HepG2 (cell line): ENCODE measurements around the gene TP53I3. TPM values are rescaled to one million over a fixed set of nuclear protein-coding genes. Genes with fewer than 3 reads are reported as not detected.

Source experiments
- BCL3 ChIP-seq: sonication (generic); formaldehyde crosslinking; IDR thresholded peaks from 2 replicates; pipeline ENCODE4 v1.5.1; 2020; ENCODE audit warnings: mild to moderate bottlenecking, missing genetic modification reagents, moderate library complexity
- BORCS8-MEF2B ChIP-seq: sonication (generic); formaldehyde crosslinking; IDR thresholded peaks from 2 replicates; pipeline ENCODE4 v1.8.0; 2022; ENCODE audit warnings: mild to moderate bottlenecking, missing genetic modification reagents
- CEBPB ChIP-seq: IDR thresholded peaks from 2 replicates; pipeline ENCODE4 v1.6.1; 2011; ENCODE audit warnings: low read depth, low read length, improper control_type of control experiment, borderline replicate concordance
- ETV5 ChIP-seq: IDR thresholded peaks from 2 replicates; pipeline ENCODE4 v1.6.1; 2018; ENCODE audit warnings: missing biosample characterization, missing genetic modification reagents, inconsistent platforms, borderline replicate concordance
- HNRNPK ChIP-seq: fragments of 200-400 bp; formaldehyde crosslinking; IDR thresholded peaks from 2 replicates; pipeline ENCODE4 v1.6.1; 2018; ENCODE audit warnings: low read length, low read depth, moderate library complexity, mild to moderate bottlenecking; ENCODE audit not compliant: poor library complexity, severe bottlenecking
- HOXA3 ChIP-seq: sonication (generic); formaldehyde crosslinking; IDR thresholded peaks from 2 replicates; pipeline ENCODE4 v1.5.0; 2020; ENCODE audit warnings: missing genetic modification reagents
- POLR2A ChIP-seq, 2 experiments: IDR thresholded peaks; 2 replicates each; pipeline ENCODE4 v1.6.1; 2011; ENCODE audit warnings: low read depth in 2 of 2, low read length in 2 of 2, mild to moderate bottlenecking in 1 of 2, moderate library complexity in 1 of 2; ENCODE audit not compliant: insufficient read depth in 1 of 2
- SCMH1 ChIP-seq: sonication (generic); formaldehyde crosslinking; IDR thresholded peaks from 2 replicates; pipeline ENCODE4 v1.9.0; 2021; ENCODE audit warnings: missing genetic modification reagents, mild to moderate bottlenecking, borderline replicate concordance
- SIN3A ChIP-seq: IDR thresholded peaks from 2 replicates; pipeline ENCODE4 v1.6.1; 2011; ENCODE audit warnings: low read depth, mild to moderate bottlenecking, control low read depth, low read length, borderline replicate concordance
- XRCC5 ChIP-seq: fragments of 200-400 bp; formaldehyde crosslinking; optimal IDR thresholded peaks from 2 replicates; pipeline ENCODE3; 2017; ENCODE audit warnings: mild to moderate bottlenecking, low read length
- ZBTB8A ChIP-seq: sonication (generic); formaldehyde crosslinking; IDR thresholded peaks from 2 replicates; pipeline ENCODE4 v1.4.0; 2020; ENCODE audit warnings: mild to moderate bottlenecking, low read depth, missing genetic modification reagents, borderline replicate concordance
- ZC3H13 ChIP-seq: sonication (generic); formaldehyde crosslinking; IDR thresholded peaks from 2 replicates; pipeline ENCODE4 v1.8.1; 2023; ENCODE audit warnings: mild to moderate bottlenecking, missing genetic modification reagents, moderate library complexity
- ZFP82 ChIP-seq: sonication (generic); formaldehyde crosslinking; IDR thresholded peaks from 2 replicates; pipeline ENCODE4 v1.5.1; 2020; ENCODE audit warnings: mild to moderate bottlenecking, missing genetic modification reagents, borderline replicate concordance
- ZKSCAN1 ChIP-seq: fragments of 150-350 bp; IDR thresholded peaks from 2 replicates; pipeline ENCODE4 v1.6.1; 2014; ENCODE audit warnings: low read length
- ZMAT3 ChIP-seq: sonication (generic); formaldehyde crosslinking; conservative IDR thresholded peaks from 2 replicates; pipeline ENCODE4 v1.7.0; 2021; ENCODE audit warnings: missing genetic modification reagents
- ZNF326 ChIP-seq: sonication (generic); formaldehyde crosslinking; IDR thresholded peaks from 2 replicates; pipeline ENCODE4 v1.4.0; 2020; ENCODE audit warnings: missing genetic modification reagents, borderline replicate concordance
- ZNF776 ChIP-seq: sonication (generic); formaldehyde crosslinking; IDR thresholded peaks from 2 replicates; pipeline ENCODE4 v1.4.0; 2020; ENCODE audit warnings: mild to moderate bottlenecking, missing genetic modification reagents
- polyA plus RNA-seq, 8 experiments: library from polyadenylated mRNA; depleted of rRNA in 3 of 8; stranded (reverse) in 7 of 8; unstranded in 1 of 8; fragments of >200 nt; fragmentation: Illumina TruSeq in 4 of 8; extraction: Trizol in 4 of 8; gene quantifications; 2 replicates each; pipeline versions ENCODE4 v1.2.1 to v1.2.3, GENCODE V29; 2011 to 2016; ENCODE audit warnings: low read depth in 4 of 8, missing spikeins in 1 of 8, mixed read lengths in 1 of 8; ENCODE audit not compliant: insufficient read depth in 1 of 8
- total RNA-seq, 5 experiments: library from RNA; depleted of rRNA; stranded (reverse); fragments of >200 nt; fragmentation: Illumina TruSeq; extraction: Trizol; gene quantifications; 2 replicates each; pipeline ENCODE4 v1.2.3, GENCODE V29; 2016; ENCODE audit warnings: low read depth in 1 of 5
- TF ChIP-seq, protein P1 (sequence below), 2 experiments: fragments of 450-650 bp in 1 of 2; sonication (generic) in 1 of 2; formaldehyde crosslinking; IDR thresholded peaks; 2 replicates each; pipeline versions ENCODE4 v1.5.0 to v1.8.0; 2020 to 2022; ENCODE audit warnings: mild to moderate bottlenecking in 1 of 2, missing genetic modification reagents in 1 of 2
- TF ChIP-seq, protein P2 (sequence below): sonication (generic); formaldehyde crosslinking; IDR thresholded peaks from 2 replicates; pipeline ENCODE4 v1.5.0; 2020; ENCODE audit warnings: missing genetic modification reagents

Gene TP53I3
- total and polyA plus RNA-seq, 2 of the 13 experiments (the other 11 are each of a cell fraction or from before 2014, with no cell fraction given), result 25.0 to 44.1 TPM

- TF ChIP-seq CEBPB (no peak), HNRNPK (no peak), ZNF326 (CRISPR knock-in tag) (no peak), ZFP82 (CRISPR knock-in tag) (peak; percentile 96; the same call in 1 of the 2 replicates), ZBTB8A (peak; percentile 61; the same call in 1 of the 2 replicates), ETV5 (CRISPR knock-in tag) (peak; percentile 72), SIN3A (peak; percentile 61), BORCS8-MEF2B (CRISPR knock-in tag) (no peak), ZMAT3 (CRISPR knock-in tag) (no peak; the same call in 1 of the 2 replicates), HOXA3 (peak; percentile 73; the same call in 1 of the 2 replicates), ZNF776 (no peak; the same call in 1 of the 2 replicates), ZKSCAN1 (no peak; the same call in 1 of the 2 replicates), BCL3 (CRISPR knock-in tag) (peak; percentile 47; the same call in 1 of the 2 replicates), ZC3H13 (CRISPR knock-in tag) (peak; percentile 96), POLR2A (IDR thresholded peaks at IDR 0.05; ENCODE audit: insufficient read depth in 1 of 2, low read depth in 2 of 2, low read length in 2 of 2) (peak; percentile 71 to 85; a peak in 3 of 4 replicates), XRCC5 (peak; percentile 66), SCMH1 (CRISPR knock-in tag) (no peak)
- TF ChIP-seq, protein P1, sequence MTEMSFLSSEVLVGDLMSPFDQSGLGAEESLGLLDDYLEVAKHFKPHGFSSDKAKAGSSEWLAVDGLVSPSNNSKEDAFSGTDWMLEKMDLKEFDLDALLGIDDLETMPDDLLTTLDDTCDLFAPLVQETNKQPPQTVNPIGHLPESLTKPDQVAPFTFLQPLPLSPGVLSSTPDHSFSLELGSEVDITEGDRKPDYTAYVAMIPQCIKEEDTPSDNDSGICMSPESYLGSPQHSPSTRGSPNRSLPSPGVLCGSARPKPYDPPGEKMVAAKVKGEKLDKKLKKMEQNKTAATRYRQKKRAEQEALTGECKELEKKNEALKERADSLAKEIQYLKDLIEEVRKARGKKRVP (CRISPR knock-in tag; IDR thresholded peaks at IDR 0.05), result peak in 1 of 2 experiments; percentile 57; a peak in 2 of 4 replicates
- TF ChIP-seq, protein P2, sequence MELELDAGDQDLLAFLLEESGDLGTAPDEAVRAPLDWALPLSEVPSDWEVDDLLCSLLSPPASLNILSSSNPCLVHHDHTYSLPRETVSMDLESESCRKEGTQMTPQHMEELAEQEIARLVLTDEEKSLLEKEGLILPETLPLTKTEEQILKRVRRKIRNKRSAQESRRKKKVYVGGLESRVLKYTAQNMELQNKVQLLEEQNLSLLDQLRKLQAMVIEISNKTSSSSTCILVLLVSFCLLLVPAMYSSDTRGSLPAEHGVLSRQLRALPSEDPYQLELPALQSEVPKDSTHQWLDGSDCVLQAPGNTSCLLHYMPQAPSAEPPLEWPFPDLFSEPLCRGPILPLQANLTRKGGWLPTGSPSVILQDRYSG (CRISPR knock-in tag), result no peak
Measured at GRCh38 chr2:24083567-24084385, 858 bp downstream of the TP53I3 start (continued).
